ENCODE data around the gene DAGLB. TPM values are rescaled to one million over a fixed set of nuclear protein-coding genes. Genes with fewer than 3 reads are reported as not detected.

Gene DAGLB
- total RNA-seq, 2 experiments from 2014 or later, result 22.0 to 22.9 TPM

GRCh38 chr7:6375348-6376101 is 72.2 kb downstream of the DAGLB start:
- Histone ChIP-seq H3K27me3 (ENCODE audit: control insufficient read depth in 1 of 2, insufficient read depth in 2 of 2, low read length in 2 of 2) (no peaks in the 10 kb centered on the region), H3K27ac (ENCODE audit: low read depth in 1 of 2, low read length in 2 of 2) (peak overlapping the region; percentile 69 to 70), H3K36me3 (ENCODE audit: insufficient read depth, low read length) (no peaks in the 10 kb centered on the region), H3K4me3 (ENCODE audit: low read length) (peak overlapping the region; percentile 71), H3K4me1 (ENCODE audit: insufficient read depth, low read length) (peaks cover 50% of the 10 kb centered on the region), H3K9me3 (ENCODE audit: control insufficient read depth in 1 of 2, insufficient read depth in 1 of 2, low read length in 2 of 2) (no peaks in the 10 kb centered on the region)
- peak overlapping the region; percentile 96 for H3K4me3 Mint-ChIP-seq
- peaks cover 44% of the 10 kb centered on the region for H3K4me1 Mint-ChIP-seq (ENCODE audit: low read depth)
- intact Hi-C loops (cut with DNase I, micrococcal nuclease), result no loop called here
- ATAC-seq (ENCODE audit: poor library complexity) (peak; percentile 31), DNase-seq (peak in 8 of 14 experiments; percentile 10 to 61 (median 24))
- ChIA-PET POLR2A (interaction anchor here (0.6 to 1.1 kb wide), 3 partner anchors 10 to 321 kb away, joined by 3 read pairs; no protein-coding TSS in a partner anchor), CTCF (interaction anchor here (1.2 kb wide), 1 partner anchor 10 kb away, joined by 4 read pairs; no protein-coding TSS in a partner anchor)
- TF ChIP-seq, protein P1, sequence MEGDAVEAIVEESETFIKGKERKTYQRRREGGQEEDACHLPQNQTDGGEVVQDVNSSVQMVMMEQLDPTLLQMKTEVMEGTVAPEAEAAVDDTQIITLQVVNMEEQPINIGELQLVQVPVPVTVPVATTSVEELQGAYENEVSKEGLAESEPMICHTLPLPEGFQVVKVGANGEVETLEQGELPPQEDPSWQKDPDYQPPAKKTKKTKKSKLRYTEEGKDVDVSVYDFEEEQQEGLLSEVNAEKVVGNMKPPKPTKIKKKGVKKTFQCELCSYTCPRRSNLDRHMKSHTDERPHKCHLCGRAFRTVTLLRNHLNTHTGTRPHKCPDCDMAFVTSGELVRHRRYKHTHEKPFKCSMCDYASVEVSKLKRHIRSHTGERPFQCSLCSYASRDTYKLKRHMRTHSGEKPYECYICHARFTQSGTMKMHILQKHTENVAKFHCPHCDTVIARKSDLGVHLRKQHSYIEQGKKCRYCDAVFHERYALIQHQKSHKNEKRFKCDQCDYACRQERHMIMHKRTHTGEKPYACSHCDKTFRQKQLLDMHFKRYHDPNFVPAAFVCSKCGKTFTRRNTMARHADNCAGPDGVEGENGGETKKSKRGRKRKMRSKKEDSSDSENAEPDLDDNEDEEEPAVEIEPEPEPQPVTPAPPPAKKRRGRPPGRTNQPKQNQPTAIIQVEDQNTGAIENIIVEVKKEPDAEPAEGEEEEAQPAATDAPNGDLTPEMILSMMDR (IDR thresholded peaks at IDR 0.05), result no peak
- H3K9me3 Mint-ChIP-seq, result no peaks in the 10 kb centered on the region
- peaks cover 24% of the 10 kb centered on the region for H3K36me3 Mint-ChIP-seq (ENCODE audit: low read depth)
- H3K27me3 Mint-ChIP-seq, result no peaks in the 10 kb centered on the region
- H3K27ac Mint-ChIP-seq, result peak overlapping the region; percentile 96

DNA sequence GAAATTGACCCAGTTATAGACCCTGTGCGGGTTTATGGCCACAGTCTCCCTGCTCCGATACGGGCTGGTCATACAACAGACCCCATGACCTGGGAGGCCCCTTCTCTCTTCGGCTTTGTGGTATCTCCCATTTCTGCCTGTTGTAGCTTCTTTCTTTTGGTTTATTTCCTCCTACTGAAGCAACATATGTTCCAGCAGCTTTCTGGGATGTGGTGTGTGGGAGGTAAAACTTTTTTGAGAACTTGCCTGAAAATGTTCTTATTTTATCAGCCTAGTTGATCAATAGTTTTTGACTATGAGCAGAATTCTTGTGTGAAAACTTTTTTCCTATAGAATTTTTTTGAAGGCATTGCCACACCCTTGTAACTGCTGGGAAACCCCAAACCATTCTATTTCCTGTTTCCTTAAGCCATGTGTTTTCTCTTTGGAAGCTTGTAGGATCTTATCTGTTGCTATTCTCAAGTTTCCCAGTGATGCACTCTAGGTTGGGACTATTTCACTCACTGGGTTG is 80.0 kb downstream of the DAGLB start:
- intact Hi-C loops (cut with DNase I, micrococcal nuclease), result no loop called here
- POLR2A ChIA-PET, result no interaction called here
- H3K27ac ChIP-seq (ENCODE audit: low read depth in 1 of 2, low read length in 2 of 2), result no peak overlapping the region
- CTCF ChIA-PET, result no interaction called here
- Mint-ChIP-seq H3K4me3 (no peak overlapping the region), H3K9me3 (no peaks in the 10 kb centered on the region), H3K4me1 (ENCODE audit: low read depth) (peaks cover 5% of the 10 kb centered on the region), H3K27me3 (no peaks in the 10 kb centered on the region), H3K27ac (no peak overlapping the region), H3K36me3 (ENCODE audit: low read depth) (no peaks in the 10 kb centered on the region)
- H3K9me3 ChIP-seq (ENCODE audit: control insufficient read depth in 1 of 2, insufficient read depth in 1 of 2, low read length in 2 of 2), result no peaks in the 10 kb centered on the region
- no peak overlapping the region for H3K4me3 ChIP-seq (ENCODE audit: low read length)
- ATAC-seq (ENCODE audit: poor library complexity) (no peak), DNase-seq (no peak)
- TF ChIP-seq, protein P1 (IDR thresholded peaks at IDR 0.05), result no peak
- H3K36me3 ChIP-seq (ENCODE audit: insufficient read depth, low read length), result no peaks in the 10 kb centered on the region
- H3K27me3 ChIP-seq (ENCODE audit: control insufficient read depth in 1 of 2, insufficient read depth in 2 of 2, low read length in 2 of 2), result no peaks in the 10 kb centered on the region
- peaks cover under 1% of the 10 kb centered on the region for H3K4me1 ChIP-seq (ENCODE audit: insufficient read depth, low read length)

- H3K27me3 Mint-ChIP-seq, result no peaks in the 10 kb centered on the region
- TF ChIP-seq, protein P1 (IDR thresholded peaks at IDR 0.05), result no peak
Measured at GRCh38 chr7:6365451-6365850, 82.3 kb downstream of the DAGLB start.

More at GRCh38 chr7:6365451-6365850, 82.3 kb downstream of the DAGLB start:
- intact Hi-C loops (cut with DNase I, micrococcal nuclease), result no loop called here
- ChIA-PET POLR2A (no interaction called here), CTCF (no interaction called here)
- H3K4me1 ChIP-seq (ENCODE audit: insufficient read depth, low read length), result no peaks in the 10 kb centered on the region
- no peaks in the 10 kb centered on the region for H3K9me3 ChIP-seq (ENCODE audit: control insufficient read depth in 1 of 2, insufficient read depth in 1 of 2, low read length in 2 of 2)
- H3K27ac ChIP-seq (ENCODE audit: low read depth in 1 of 2, low read length in 2 of 2), result no peak overlapping the region
- no peaks in the 10 kb centered on the region for H3K27me3 ChIP-seq (ENCODE audit: control insufficient read depth in 1 of 2, insufficient read depth in 2 of 2, low read length in 2 of 2)
- no peak overlapping the region for H3K4me3 ChIP-seq (ENCODE audit: low read length)
- Mint-ChIP-seq H3K4me1 (ENCODE audit: low read depth) (peaks cover 5% of the 10 kb centered on the region), H3K36me3 (ENCODE audit: low read depth) (no peaks in the 10 kb centered on the region), H3K9me3 (no peaks in the 10 kb centered on the region), H3K27ac (no peak overlapping the region), H3K4me3 (no peak overlapping the region)
- H3K36me3 ChIP-seq (ENCODE audit: insufficient read depth, low read length), result no peaks in the 10 kb centered on the region
- ATAC-seq (ENCODE audit: poor library complexity) (no peak), DNase-seq (no peak)
